Mucosa of rectum (tissue), 2 donors: ENCODE results near the gene COL18A1.

Experiments used
- H3K27ac ChIP-seq, 2 donors: one replicate each; pipeline ENCODE4 v1.7.0; 2013; ENCODE audit warnings: inconsistent platforms in 2 of 2, low read depth in 2 of 2, low read length in 2 of 2
- H3K27me3 ChIP-seq, 2 donors: one replicate each; pipeline ENCODE4 v1.7.0; 2013; ENCODE audit warnings: low read length in 2 of 2; ENCODE audit not compliant: control insufficient read depth in 2 of 2, insufficient read depth in 2 of 2
- H3K36me3 ChIP-seq, 2 donors: one replicate each; pipeline ENCODE4 v1.7.0; 2013; ENCODE audit warnings: low read length in 2 of 2; ENCODE audit not compliant: control insufficient read depth in 2 of 2, insufficient read depth in 2 of 2
- H3K4me1 ChIP-seq, 2 donors: one replicate each; pipeline ENCODE4 v1.7.0; 2013; ENCODE audit warnings: low read length in 2 of 2, mild to moderate bottlenecking in 1 of 2; ENCODE audit not compliant: control insufficient read depth in 2 of 2, insufficient read depth in 2 of 2
- H3K4me3 ChIP-seq, 2 donors: one replicate each; pipeline ENCODE4 v1.7.0; 2013; ENCODE audit warnings: low read length in 2 of 2
- H3K9ac ChIP-seq, 2 donors: one replicate each; pipeline ENCODE4 v1.7.0; 2013; ENCODE audit warnings: low read length in 2 of 2, low read depth in 1 of 2, mild to moderate bottlenecking in 1 of 2
- H3K9me3 ChIP-seq, 2 donors: one replicate each; pipeline ENCODE4 v1.7.0; 2013; ENCODE audit warnings: low read length in 2 of 2; ENCODE audit not compliant: control insufficient read depth in 2 of 2
- donor health status: healthy.
- donor health status: Normal muscosa, but diverticular disease.

Gene COL18A1

DNA sequence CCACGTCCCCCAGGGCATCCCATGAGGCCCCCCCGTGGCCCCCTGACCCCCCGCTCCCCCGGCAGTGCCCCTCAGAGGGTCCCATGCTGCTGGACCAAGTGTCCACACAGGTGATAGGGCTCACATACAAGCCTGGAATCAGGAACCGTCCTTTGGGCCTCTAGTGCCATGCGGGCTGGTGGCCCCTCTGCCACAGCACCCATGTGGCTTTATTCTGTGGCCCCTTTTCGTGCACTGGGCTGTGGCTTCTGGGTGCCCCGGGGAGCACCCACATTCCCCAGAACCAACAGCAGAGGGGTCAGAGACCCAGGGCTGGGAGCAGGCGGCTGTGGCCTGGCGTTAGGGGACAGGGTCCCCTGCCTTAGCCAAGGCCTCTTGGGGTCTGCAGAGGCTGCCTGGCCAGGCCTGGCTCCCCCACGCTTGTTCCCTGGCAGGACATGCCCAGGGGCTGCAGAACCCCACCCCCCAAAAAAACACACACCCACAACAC, 105.5 kb downstream of the COL18A1 start:
- H3K4me3 ChIP-seq, result no peak overlapping the region
- no peaks in the 10 kb centered on the region for H3K9me3 ChIP-seq
- H3K4me1 ChIP-seq, result peaks cover 5 to 9% of the 10 kb centered on the region in 2 donors
- H3K27me3 ChIP-seq, result peaks cover 0 to 6% of the 10 kb centered on the region in 2 donors
- H3K27ac ChIP-seq, result no peak overlapping the region
- no peak overlapping the region for H3K9ac ChIP-seq
- peaks cover 0 to 2% of the 10 kb centered on the region in 2 donors for H3K36me3 ChIP-seq

DNA sequence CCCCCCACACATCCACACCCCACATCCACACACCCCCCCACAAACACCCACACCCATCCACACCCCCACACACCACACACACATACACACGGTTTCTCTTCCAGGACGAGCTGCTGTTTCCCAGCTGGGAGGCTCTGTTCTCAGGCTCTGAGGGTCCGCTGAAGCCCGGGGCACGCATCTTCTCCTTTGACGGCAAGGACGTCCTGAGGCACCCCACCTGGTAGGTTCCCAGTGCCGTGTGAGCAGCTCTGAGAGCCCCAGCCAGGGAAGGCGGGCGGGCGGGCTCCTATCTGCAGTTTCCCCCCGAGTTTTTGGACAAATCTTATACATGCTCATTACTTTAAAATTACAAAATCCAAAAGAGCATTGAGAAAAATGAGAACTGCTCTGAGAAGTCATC, 106.0 kb downstream of the COL18A1 start:
- Histone ChIP-seq H3K27ac (no peak overlapping the region), H3K36me3 (peaks cover 0 to 2% of the 10 kb centered on the region in 2 donors), H3K4me1 (peaks cover 5 to 9% of the 10 kb centered on the region in 2 donors)

GRCh38 chr21:45511661-45512431, 106.9 kb downstream of the COL18A1 start:
- Histone ChIP-seq H3K9ac (no peak overlapping the region), H3K4me3 (no peak overlapping the region), H3K36me3 (peaks cover 0 to 2% of the 10 kb centered on the region in 2 donors), H3K9me3 (no peaks in the 10 kb centered on the region), H3K27me3 (no peaks in the 10 kb centered on the region), H3K4me1 (peaks cover 5 to 9% of the 10 kb centered on the region in 2 donors), H3K27ac (no peak overlapping the region)

More for the DNA sequence above, 106.0 kb downstream of the COL18A1 start:
- Histone ChIP-seq H3K4me3 (no peak overlapping the region), H3K27me3 (peaks cover 0 to 6% of the 10 kb centered on the region in 2 donors), H3K9me3 (no peaks in the 10 kb centered on the region), H3K9ac (no peak overlapping the region)

DNA sequence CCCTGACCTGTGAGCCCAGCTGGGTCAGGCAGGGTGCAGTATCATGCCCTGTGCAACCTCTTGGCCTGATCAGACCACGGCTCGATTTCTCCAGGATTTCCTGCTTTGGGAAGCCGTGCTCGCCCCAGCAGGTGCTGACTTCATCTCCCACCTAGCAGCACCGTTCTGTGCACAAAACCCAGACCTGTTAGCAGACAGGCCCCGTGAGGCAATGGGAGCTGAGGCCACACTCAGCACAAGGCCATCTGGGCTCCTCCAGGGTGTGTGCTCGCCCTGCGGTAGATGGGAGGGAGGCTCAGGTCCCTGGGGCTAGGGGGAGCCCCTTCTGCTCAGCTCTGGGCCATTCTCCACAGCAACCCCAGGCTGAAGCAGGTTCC, 107.6 kb downstream of the COL18A1 start:
- no peak overlapping the region for H3K9ac ChIP-seq
- H3K27me3 ChIP-seq, result no peaks in the 10 kb centered on the region
- no peak overlapping the region for H3K27ac ChIP-seq
- H3K4me3 ChIP-seq, result no peak overlapping the region
- peaks cover 3 to 9% of the 10 kb centered on the region in 2 donors for H3K4me1 ChIP-seq
- no peaks in the 10 kb centered on the region for H3K9me3 ChIP-seq
- peaks cover 0 to 2% of the 10 kb centered on the region in 2 donors for H3K36me3 ChIP-seq

GRCh38 chr21:45513003-45513717, 108.2 kb downstream of the COL18A1 start:
- Histone ChIP-seq H3K27me3 (no peaks in the 10 kb centered on the region), H3K9me3 (no peaks in the 10 kb centered on the region), H3K36me3 (peaks cover 0 to 2% of the 10 kb centered on the region in 2 donors), H3K27ac (no peak overlapping the region), H3K4me3 (no peak overlapping the region), H3K9ac (no peak overlapping the region), H3K4me1 (peaks cover 3 to 9% of the 10 kb centered on the region in 2 donors)

DNA sequence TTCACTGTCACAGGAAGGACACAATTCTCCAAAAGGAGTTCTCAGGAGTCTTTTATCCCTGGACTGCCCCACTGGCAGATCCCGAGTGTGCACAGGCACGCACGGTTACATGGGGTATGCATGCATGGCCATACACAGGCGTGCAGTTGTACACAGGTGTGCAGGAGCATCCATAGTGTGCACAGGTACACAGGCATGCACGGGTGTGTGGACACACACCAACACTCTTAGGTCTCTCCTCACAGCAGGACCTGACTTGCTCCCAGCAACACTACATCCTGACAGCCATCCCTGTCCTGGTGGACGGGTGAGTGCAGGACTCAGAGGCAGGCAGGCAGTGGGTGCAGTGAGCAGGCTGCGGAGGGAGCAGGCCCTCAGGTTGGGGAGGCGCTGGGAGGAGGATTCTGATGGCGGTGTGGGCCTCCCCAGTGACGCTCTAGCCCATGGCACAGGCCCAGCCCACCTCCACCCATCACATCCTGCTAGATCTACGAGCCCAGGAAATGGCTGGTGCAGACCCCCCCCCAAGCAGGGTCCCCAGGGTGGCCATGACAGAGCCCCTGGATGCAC, 108.9 kb downstream of the COL18A1 start:
- peaks cover 3 to 9% of the 10 kb centered on the region in 2 donors for H3K4me1 ChIP-seq

GRCh38 chr21:45514311-45515021, 109.5 kb downstream of the COL18A1 start:
- Histone ChIP-seq H3K4me1 (peaks cover 3 to 9% of the 10 kb centered on the region in 2 donors), H3K27me3 (no peaks in the 10 kb centered on the region), H3K9ac (no peak overlapping the region), H3K4me3 (no peak overlapping the region), H3K9me3 (peaks cover 5% of the 10 kb centered on the region in 2 donors), H3K27ac (no peak overlapping the region), H3K36me3 (peaks cover 0 to 2% of the 10 kb centered on the region in 2 donors)

More for the DNA sequence above, 108.9 kb downstream of the COL18A1 start:
- Histone ChIP-seq H3K27ac (no peak overlapping the region), H3K36me3 (peaks cover 0 to 2% of the 10 kb centered on the region in 2 donors), H3K9me3 (no peaks in the 10 kb centered on the region), H3K4me3 (no peak overlapping the region), H3K9ac (no peak overlapping the region), H3K27me3 (no peaks in the 10 kb centered on the region)

DNA sequence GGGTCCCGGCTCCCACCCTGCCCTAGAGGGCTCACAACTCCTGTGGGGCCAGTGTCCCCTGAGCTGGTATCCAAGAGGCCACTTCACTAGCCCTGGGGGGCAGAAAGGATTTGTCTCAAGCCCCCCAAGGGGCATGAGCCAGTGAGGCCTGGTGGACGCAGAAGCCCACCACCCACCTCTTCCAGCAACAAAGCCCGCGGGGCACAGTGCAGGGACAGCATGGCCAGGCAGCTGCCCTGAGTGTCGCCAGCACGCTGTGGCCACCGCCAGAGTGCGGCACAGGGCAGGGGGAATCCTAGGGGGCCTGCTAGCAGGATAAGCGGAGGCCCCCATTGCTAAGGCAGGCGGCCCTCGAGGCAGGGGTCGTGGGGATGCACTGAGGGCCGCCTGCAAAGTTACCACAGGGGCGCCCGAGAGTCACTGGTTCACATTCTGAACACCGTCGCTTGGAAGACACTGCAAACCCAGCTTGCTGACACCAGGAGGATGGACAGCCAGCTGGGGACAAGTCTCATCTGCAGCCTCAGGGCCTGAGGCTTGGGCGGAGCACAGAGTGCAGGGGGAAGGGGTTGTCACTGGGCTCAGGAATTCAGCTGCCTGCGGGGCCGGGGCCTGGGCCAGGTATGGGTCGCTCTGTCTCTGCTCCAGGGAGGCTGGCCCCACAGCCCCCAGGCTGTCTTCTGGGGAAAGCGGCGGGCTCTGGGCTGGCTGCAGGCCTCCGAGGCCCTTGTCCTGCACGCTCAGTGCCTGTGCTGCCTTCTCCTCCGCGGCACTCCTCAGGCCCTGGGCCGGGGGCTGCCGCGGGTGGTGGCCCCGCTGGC, 110.5 kb downstream of the COL18A1 start:
- Histone ChIP-seq H3K27ac (no peak overlapping the region), H3K36me3 (peaks cover 0 to 4% of the 10 kb centered on the region in 2 donors), H3K4me1 (peaks cover 3 to 9% of the 10 kb centered on the region in 2 donors)

GRCh38 chr21:45516071-45516670, 111.2 kb downstream of the COL18A1 start:
- H3K27ac ChIP-seq, result no peak overlapping the region
- H3K27me3 ChIP-seq, result no peaks in the 10 kb centered on the region
- peaks cover 5% of the 10 kb centered on the region in 2 donors for H3K9me3 ChIP-seq
- no peak overlapping the region for H3K9ac ChIP-seq
- H3K4me3 ChIP-seq, result no peak overlapping the region
- H3K36me3 ChIP-seq, result peaks cover 0 to 5% of the 10 kb centered on the region in 2 donors
- peaks cover 3 to 9% of the 10 kb centered on the region in 2 donors for H3K4me1 ChIP-seq

More for the DNA sequence above, 110.5 kb downstream of the COL18A1 start:
- no peak overlapping the region for H3K4me3 ChIP-seq
- H3K9ac ChIP-seq, result no peak overlapping the region
- H3K9me3 ChIP-seq, result peaks cover 5% of the 10 kb centered on the region in 2 donors
- no peaks in the 10 kb centered on the region for H3K27me3 ChIP-seq
